OCI-LY1 (cell line): ENCODE results near the gene BMX.

Experiments used
- H2AFZ ChIP-seq: fragments of 200-600 bp; sonication (generic), shearing (Covaris generic); 2 replicates; pipeline ENCODE4 v1.6.0; 2014; ENCODE audit warnings: antibody characterized with exemption, mild to moderate bottlenecking, low read length
- H3F3A ChIP-seq: fragments of 200-600 bp; sonication (generic), shearing (Covaris generic); 2 replicates; pipeline ENCODE4 v1.6.0; 2014; ENCODE audit warnings: mild to moderate bottlenecking, antibody characterized with exemption, low read length, moderate library complexity; ENCODE audit not compliant: insufficient read depth
- H3K27ac ChIP-seq: fragments of 200-600 bp; sonication (generic); 2 replicates; pipeline ENCODE4 v1.5.1; 2014; ENCODE audit warnings: low read length, mixed run types, mild to moderate bottlenecking, low read depth; ENCODE audit not compliant: poor library complexity, severe bottlenecking
- H3K27me3 ChIP-seq: fragments of 200-600 bp; sonication (generic); 2 replicates; pipeline ENCODE4 v1.6.0; 2014; ENCODE audit warnings: antibody characterized with exemption, mild to moderate bottlenecking, low read length, moderate library complexity; ENCODE audit not compliant: insufficient read depth
- H3K36me3 ChIP-seq: fragments of 200-600 bp; sonication (generic); 2 replicates; pipeline ENCODE4 v1.6.1; 2014; ENCODE audit warnings: mild to moderate bottlenecking, antibody characterized with exemption, low read length, moderate library complexity, mixed read lengths; ENCODE audit not compliant: insufficient read depth
- H3K4me1 ChIP-seq: fragments of 200-600 bp; sonication (generic); 2 replicates; pipeline ENCODE4 v1.5.1; 2014; ENCODE audit warnings: mild to moderate bottlenecking, low read length, moderate library complexity; ENCODE audit not compliant: insufficient read depth, severe bottlenecking
- H3K4me2 ChIP-seq: fragments of 200-600 bp; sonication (generic), shearing (Covaris generic); 2 replicates; pipeline ENCODE4 v1.6.1; 2014; ENCODE audit warnings: low read length
- H3K4me3 ChIP-seq: fragments of 200-600 bp; sonication (generic); 2 replicates; pipeline ENCODE4 v1.5.1; 2014; ENCODE audit warnings: low read length, low read depth, mild to moderate bottlenecking, mixed read lengths; ENCODE audit not compliant: poor library complexity, severe bottlenecking
- H3K79me2 ChIP-seq: fragments of 200-600 bp; shearing (Covaris generic); 2 replicates; pipeline ENCODE4 v1.6.1; 2016; ENCODE audit warnings: mixed run types, low read length, mixed read lengths; ENCODE audit not compliant: insufficient read depth
- H3K9ac ChIP-seq: fragments of 200-600 bp; sonication (generic), shearing (Covaris generic); 2 replicates; pipeline ENCODE4 v1.6.1; 2014; ENCODE audit warnings: mild to moderate bottlenecking, low read length, mixed read lengths
- H3K9me2 ChIP-seq: fragments of 200-600 bp; sonication (generic), shearing (Covaris generic); 2 replicates; pipeline ENCODE4 v1.6.1; 2014; ENCODE audit warnings: low read depth, mild to moderate bottlenecking, low read length, mixed read lengths
- H3K9me3 ChIP-seq: fragments of 200-600 bp; shearing (Covaris generic); 2 replicates; pipeline ENCODE4 v1.6.1; 2014; ENCODE audit warnings: low read length, mixed read lengths
- H4K20me1 ChIP-seq: fragments of 200-600 bp; sonication (generic), shearing (Covaris generic); 2 replicates; pipeline ENCODE4 v1.6.0; 2016; ENCODE audit warnings: mild to moderate bottlenecking, low read length; ENCODE audit not compliant: insufficient read depth
- EZH2 ChIP-seq: fragments of 200-600 bp; sonication (generic), shearing (Covaris generic); IDR thresholded peaks from 2 replicates; pipeline ENCODE4 v1.8.0; 2017; ENCODE audit warnings: borderline replicate concordance, mixed run types, mild to moderate bottlenecking, antibody characterized with exemption, low read length, moderate library complexity, mixed read lengths
- TF ChIP-seq, protein P1 (sequence below): fragments of 200-600 bp; sonication (generic), shearing (Covaris generic); IDR thresholded peaks from 2 replicates; pipeline ENCODE4 v1.5.1; 2017; ENCODE audit warnings: mild to moderate bottlenecking, antibody characterized with exemption, low read length, moderate library complexity, mixed read lengths

Gene BMX

DNA sequence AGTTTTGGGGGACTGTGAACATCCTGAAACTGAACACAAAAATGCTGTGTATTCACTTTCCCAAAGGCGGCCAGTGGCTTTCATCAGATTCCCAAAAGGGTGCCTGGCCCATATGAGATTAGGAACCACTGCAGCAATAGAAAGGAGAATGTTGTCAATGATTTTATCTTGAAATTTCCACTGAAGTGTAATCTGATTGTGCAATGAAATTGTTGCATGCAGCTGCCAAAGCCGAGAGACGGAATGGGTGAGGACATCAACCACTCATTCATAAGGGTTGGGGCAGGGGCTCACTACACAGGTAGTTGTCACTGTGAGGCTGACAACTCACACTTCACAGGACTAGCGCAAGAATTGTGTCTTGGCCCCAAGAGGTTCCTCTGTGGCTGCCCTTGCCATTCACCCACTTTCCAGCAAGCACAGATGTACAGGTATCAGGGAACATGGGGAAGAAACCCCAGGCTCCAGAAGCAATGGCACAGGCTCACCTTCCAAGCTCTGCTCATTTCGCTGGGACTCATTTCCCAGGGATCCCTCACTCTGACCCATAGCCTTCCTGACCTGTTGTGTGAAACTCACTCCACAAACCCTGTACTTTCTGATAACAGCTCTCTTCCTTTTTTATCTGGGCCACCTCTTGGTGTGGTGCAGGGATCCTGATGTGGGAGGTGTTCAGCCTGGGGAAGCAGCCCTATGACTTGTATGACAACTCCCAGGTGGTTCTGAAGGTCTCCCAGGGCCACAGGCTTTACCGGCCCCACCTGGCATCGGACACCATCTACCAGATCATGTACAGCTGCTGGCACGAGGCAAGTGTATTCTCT lies 48.8 kb downstream of the BMX start:
- Histone ChIP-seq H3K9ac (no peak overlapping the region), H3K27me3 (no peaks in the 10 kb centered on the region), H3K79me2 (no peaks in the 10 kb centered on the region), H3K4me2 (no peak overlapping the region), H3K4me3 (no peak overlapping the region), H3K27ac (no peak overlapping the region), H3K4me1 (no peaks in the 10 kb centered on the region), H4K20me1 (no peaks in the 10 kb centered on the region), H3F3A (no peaks in the 10 kb centered on the region), H3K9me3 (no peaks in the 10 kb centered on the region), H3K36me3 (no peaks in the 10 kb centered on the region), H3K9me2 (no peaks in the 10 kb centered on the region), H2AFZ (no peak overlapping the region)
- TF ChIP-seq EZH2: no peak
- TF ChIP-seq, protein P1, sequence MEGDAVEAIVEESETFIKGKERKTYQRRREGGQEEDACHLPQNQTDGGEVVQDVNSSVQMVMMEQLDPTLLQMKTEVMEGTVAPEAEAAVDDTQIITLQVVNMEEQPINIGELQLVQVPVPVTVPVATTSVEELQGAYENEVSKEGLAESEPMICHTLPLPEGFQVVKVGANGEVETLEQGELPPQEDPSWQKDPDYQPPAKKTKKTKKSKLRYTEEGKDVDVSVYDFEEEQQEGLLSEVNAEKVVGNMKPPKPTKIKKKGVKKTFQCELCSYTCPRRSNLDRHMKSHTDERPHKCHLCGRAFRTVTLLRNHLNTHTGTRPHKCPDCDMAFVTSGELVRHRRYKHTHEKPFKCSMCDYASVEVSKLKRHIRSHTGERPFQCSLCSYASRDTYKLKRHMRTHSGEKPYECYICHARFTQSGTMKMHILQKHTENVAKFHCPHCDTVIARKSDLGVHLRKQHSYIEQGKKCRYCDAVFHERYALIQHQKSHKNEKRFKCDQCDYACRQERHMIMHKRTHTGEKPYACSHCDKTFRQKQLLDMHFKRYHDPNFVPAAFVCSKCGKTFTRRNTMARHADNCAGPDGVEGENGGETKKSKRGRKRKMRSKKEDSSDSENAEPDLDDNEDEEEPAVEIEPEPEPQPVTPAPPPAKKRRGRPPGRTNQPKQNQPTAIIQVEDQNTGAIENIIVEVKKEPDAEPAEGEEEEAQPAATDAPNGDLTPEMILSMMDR: no peak

DNA sequence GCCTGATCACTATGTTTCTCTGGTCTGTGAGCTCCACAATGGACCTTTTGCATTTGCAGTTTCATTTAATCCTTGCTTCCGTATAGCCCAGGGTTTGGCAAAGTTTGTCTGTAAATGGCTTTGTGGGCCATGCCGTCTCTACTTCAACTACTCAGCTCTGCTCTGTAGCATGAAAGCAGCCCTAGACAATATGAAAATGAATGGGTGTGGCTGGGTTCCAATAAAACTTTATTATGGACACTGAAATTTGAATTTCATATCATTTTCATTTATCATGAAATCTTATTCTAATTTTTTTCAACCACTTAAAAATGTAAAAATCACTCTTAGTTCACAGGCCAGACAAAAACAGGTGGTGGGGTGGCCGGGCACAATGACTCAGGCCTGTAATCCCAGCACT lies 58.6 kb downstream of the BMX start:
- Histone ChIP-seq H2AFZ (no peak overlapping the region), H3K4me1 (no peaks in the 10 kb centered on the region), H3K9ac (no peak overlapping the region), H3K79me2 (no peaks in the 10 kb centered on the region), H3K4me3 (no peak overlapping the region), H3K36me3 (no peaks in the 10 kb centered on the region), H4K20me1 (no peaks in the 10 kb centered on the region), H3F3A (no peaks in the 10 kb centered on the region), H3K27ac (no peak overlapping the region), H3K9me2 (no peaks in the 10 kb centered on the region), H3K27me3 (no peaks in the 10 kb centered on the region), H3K9me3 (no peaks in the 10 kb centered on the region), H3K4me2 (no peak overlapping the region)
- no peak for TF ChIP-seq EZH2
- TF ChIP-seq, protein P1: no peak

DNA sequence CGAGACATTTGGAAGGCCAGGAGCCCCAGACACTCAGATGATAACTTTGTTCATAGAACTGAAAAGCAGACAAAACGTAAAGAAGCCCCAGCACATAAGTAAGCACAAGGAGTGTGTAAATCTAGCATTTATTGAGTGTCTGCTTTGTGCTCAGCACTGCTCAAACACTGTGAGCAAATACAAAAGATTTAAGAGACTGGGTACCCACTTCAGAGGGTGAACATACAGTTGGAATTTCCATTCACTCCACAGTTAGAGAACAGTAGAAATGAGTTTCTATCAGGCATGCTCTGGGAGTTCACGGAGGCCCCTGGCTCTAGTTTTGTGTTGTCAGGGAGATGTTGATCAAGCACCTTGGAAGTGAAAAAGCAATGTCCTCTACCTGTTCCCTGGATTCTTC lies 60.3 kb downstream of the BMX start:
- Histone ChIP-seq H3K9ac (no peak overlapping the region), H3K9me3 (no peaks in the 10 kb centered on the region), H2AFZ (no peak overlapping the region), H3K27ac (no peak overlapping the region), H3K79me2 (no peaks in the 10 kb centered on the region), H3K4me1 (no peaks in the 10 kb centered on the region), H3K36me3 (no peaks in the 10 kb centered on the region), H3K4me2 (no peak overlapping the region), H3K27me3 (no peaks in the 10 kb centered on the region), H3F3A (no peaks in the 10 kb centered on the region), H4K20me1 (no peaks in the 10 kb centered on the region), H3K9me2 (no peaks in the 10 kb centered on the region), H3K4me3 (no peak overlapping the region)
- no peak for TF ChIP-seq EZH2
- TF ChIP-seq, protein P1: no peak
